ENCODE data around the gene ZMIZ2. TPM values are rescaled to one million over a fixed set of nuclear protein-coding genes. Genes with fewer than 3 reads are reported as not detected.
"Not testable (repeated sequence)": the region's sequence is repeated elsewhere in the genome, so short reads cannot be mapped to it uniquely, and the experiment has no call there.

The ZMIZ2 gene
- total RNA-seq, 1 donor from 2014 or later: 62.2 TPM

DNA sequence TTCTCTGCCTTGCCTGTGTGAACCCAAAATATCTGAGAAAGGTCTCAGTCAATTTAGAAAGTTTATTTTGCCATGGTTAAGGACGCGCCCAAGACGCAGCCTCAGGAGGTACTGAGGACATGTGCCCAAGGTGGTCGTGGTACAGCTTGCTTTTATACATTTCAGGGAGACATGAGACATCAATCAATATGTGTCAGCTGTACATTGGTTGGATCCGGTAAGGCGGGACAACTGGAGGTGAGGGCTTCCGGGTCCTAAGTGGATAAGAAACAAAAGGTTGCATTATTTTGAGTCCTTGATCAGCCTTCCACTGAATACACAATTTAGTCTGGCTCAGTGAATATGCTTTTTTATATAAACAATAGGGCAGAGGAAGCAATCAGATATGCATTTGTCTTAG lies 22.4 kb upstream of the ZMIZ2 start:
- intact Hi-C loops (cut with DNase I); ATAC-seq; DNase-seq (ENCODE audit: missing footprints): not testable (repeated sequence)

DNA sequence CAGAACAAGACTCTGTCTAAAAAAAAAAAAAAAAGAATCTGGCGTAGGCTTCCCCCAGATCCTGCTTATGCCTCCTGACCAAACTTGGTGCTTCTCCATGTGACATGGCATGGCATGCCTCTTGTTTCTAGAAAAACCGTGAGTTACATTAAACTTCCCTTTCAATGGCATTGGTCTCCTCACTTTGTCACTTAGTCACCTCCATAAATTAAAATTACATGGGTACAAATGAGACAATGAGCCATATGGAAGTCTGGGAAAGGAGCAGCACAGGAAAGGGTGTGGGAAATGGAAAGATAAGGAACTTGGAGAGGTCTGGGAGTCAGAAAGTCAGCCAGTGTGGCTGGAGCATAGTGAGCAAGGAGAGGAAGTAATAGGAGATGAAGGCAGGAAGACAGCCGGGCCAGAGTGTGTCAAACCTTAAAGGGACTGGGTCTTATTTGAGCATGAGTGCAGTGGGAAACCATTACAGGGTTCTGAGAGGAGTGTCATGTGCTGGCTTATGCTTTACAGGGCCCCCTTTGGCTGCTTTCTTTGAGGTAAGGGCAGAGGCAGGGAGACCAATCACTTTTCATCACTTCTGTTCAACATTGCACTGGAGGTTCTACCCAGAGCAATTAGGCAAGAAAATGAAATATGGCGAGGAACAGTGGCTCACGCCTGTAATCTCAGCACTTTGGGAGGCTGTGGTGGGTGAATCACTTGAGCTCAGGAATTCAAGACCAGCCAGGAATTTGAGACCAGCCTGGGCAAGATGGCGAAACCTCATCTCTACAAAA lies 21.3 kb upstream of the ZMIZ2 start:
- DNase-seq (ENCODE audit: missing footprints): no peak
- no peak for ATAC-seq
- intact Hi-C loops (cut with DNase I): no loop called here

DNA sequence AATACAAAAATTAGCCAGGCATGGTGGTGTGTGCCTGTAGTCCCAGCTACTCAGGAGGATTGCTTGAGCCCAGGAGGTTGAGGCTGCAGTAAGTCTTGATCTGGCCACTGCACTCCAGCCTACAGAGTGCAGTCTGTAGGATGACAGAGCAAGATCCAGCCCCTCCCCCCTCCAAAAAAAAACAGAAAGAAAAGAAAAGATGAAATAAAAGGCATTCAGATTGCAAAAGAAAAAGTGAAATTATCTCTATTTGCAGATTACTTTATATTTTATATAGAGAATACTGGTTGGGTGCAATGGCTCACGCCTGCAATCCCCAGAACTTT lies 20.7 kb upstream of the ZMIZ2 start:
- intact Hi-C loops (cut with DNase I): no loop called here
- ATAC-seq: no peak

DNA sequence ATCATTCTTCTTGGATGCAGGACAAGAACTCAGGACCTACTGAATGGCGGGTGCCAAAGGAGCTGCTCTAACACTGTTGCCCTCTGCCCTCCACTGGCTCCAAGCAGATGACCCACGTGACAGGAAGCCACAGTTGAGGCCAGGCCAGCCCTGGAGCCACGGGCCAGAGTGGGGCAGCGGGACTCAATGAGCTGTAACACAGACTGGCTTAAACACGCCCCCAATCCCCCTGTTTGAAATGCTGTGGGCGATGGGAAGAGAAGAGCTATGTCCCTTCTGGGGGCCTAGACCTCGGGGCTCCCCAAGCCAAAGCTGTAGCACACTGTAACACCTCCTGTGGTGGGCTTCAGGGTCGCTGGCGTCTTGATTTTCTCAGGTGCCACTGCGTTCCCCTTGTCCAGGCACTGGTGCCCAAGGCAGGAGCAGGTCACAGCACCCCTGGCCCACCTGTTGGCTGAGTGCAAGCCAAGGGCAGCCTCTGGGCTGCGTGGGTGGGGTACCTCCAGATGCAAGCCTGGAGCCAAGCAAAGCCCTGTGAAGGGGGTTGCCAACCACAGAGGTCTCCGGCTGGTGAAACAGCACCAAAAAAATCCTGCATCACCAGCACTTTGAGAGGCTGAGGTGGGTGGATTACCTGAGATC lies 18.6 kb upstream of the ZMIZ2 start:
- ATAC-seq: no peak
- intact Hi-C loops (cut with DNase I): no loop called here
- no peak for DNase-seq (ENCODE audit: missing footprints)

More for the DNA sequence above, 20.7 kb upstream of the ZMIZ2 start:
- DNase-seq (ENCODE audit: missing footprints): no peak

DNA sequence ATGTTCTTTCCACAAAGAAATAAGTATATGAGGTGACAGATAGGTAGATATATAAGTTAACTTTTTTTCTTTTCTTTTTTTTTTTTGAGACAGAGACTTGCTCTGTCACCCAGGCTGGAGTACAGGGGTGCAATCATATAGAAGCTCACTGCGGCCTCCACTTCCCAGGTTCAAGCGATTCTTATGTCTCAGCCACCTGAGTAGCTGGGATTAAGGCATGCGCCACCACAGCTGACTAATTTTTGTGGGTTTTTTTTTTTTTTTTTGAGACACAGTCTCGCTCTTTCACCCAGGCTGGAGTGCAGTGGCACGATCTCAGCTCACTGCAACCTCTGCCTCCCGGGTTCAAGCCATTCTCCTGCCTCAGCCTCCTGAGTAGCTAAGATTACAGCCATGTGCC lies 15.7 kb upstream of the ZMIZ2 start:
- DNase-seq (ENCODE audit: missing footprints); intact Hi-C loops (cut with DNase I); ATAC-seq: not testable (repeated sequence)

DNA sequence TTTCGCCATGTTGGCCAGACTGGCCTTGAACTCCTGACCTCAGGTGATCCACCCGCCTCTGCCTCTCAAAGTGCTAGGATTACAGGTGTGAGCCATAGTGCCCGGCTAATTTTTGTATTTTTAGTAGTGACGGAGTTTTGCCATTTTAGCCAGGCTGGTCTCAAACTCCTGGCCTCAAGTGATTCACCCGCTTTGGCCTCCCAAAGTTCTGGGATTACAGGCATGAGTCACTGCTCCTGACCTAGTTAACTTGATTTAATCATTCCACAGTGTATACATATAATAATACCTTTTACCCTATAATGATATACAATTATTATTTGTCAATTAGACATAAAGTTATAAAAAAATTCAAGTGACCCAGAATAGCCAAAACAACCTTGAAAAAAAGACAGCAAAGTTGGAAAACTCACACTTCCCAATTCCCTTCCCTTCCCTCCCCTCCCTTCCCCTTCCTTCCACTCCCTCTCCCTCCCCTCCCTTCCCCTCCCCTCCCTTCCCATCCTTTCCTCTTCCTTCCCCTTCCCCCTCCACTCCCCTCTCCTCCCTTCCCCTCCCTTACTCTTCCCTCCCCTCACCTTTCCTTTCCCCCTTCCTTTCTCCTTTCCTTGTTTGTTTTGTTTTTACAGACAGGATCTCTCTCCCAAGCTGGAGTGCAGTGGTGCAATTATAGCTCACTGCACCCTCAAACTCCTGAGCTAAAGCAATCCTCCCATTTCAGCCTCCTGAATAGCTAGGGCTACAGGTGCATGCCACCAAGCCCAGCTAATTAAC lies 14.8 kb upstream of the ZMIZ2 start:
- DNase-seq (ENCODE audit: missing footprints): no peak
- intact Hi-C loops (cut with DNase I): no loop called here
- no peak for ATAC-seq

DNA sequence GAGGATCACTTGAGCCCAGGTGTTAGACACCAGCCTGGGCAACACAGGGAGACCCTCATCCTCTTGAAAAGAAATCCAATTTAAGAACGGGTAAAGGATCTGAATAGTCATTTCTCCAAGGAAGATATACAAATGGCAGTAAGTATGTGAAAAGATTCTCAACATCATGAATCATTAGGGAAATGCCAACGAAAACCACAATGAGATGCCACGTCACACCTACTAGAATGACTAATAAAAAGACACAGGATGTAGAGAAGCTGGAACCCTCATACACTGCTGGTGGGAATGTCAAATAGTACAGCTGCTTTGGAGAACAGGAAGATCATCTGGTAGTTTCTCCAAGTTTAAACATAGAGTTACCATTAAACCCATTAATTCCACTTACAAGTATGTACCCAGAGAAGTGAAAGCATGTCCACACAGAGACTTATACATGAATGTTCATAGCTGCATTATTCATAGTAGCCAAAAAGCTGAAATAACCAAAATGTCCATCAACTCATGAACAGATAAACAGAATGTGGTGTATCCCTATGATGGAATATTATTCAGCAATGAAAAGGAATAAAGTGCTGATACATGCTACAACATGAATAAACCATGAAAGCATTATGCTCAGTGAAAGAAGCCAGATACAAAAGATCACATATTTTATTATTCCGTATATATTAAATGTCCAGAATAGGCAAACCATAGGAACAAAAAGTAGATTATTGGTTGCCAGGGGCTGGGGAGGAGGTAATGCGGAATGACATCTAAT lies 13.1 kb upstream of the ZMIZ2 start:
- no peak for ATAC-seq
- DNase-seq (ENCODE audit: missing footprints): no peak
- intact Hi-C loops (cut with DNase I): no loop called here

DNA sequence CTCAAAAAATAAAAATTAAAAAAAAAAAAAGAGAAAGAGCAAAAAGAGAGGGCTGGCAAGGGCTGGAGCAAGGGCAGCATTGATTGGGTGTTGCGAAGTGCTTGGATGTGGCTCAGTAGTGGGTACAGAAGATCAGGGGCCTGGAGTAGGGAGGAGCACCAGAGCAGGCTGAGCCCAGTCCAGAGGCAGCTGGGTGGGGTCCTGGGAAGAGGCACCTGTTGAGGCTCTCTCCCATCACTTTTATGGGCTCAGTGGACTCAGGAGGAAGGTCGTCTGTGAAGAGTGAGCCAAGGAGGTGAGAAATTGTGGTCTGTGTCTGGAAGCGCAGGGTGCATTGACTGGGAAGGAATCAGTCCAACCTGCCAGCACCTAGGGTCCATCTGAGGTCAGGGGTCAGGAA lies 11.8 kb upstream of the ZMIZ2 start:
- intact Hi-C loops (cut with DNase I): no loop called here
- ATAC-seq (no peak), DNase-seq (ENCODE audit: missing footprints) (no peak)

DNA sequence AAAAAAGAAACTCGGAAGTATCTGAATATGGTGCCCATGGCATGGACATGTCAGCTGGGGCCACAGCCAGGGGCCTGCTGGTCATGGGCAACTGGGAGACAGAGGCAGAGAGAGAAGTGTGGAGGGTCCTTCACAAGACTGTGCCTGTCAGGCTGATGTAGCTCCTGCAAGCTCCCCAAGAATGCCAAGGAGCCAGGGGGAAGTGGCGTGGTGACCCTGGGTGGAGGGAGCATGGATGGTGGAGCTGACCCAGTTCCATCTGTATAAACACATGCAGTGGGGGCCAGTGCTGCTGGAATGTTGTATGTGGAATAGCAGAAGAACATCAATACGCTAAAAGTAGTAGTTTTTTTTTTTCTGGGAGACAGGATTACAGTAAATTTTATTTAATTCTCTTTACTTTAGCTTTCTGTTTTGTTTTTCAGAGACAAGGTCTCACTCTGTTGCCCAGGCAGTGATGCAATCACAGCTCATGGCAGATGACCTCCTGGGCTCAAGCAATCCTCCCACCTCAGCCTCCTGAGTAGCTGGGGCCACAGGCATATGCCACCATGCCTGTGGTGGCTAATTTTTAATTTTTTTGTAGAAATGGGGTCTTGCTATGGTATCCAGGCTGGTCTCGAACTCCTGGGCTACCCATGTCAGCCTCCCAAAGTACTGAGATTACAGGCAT lies 10.5 kb upstream of the ZMIZ2 start:
- no peak for DNase-seq (ENCODE audit: missing footprints)
- intact Hi-C loops (cut with DNase I): no loop called here
- no peak for ATAC-seq

DNA sequence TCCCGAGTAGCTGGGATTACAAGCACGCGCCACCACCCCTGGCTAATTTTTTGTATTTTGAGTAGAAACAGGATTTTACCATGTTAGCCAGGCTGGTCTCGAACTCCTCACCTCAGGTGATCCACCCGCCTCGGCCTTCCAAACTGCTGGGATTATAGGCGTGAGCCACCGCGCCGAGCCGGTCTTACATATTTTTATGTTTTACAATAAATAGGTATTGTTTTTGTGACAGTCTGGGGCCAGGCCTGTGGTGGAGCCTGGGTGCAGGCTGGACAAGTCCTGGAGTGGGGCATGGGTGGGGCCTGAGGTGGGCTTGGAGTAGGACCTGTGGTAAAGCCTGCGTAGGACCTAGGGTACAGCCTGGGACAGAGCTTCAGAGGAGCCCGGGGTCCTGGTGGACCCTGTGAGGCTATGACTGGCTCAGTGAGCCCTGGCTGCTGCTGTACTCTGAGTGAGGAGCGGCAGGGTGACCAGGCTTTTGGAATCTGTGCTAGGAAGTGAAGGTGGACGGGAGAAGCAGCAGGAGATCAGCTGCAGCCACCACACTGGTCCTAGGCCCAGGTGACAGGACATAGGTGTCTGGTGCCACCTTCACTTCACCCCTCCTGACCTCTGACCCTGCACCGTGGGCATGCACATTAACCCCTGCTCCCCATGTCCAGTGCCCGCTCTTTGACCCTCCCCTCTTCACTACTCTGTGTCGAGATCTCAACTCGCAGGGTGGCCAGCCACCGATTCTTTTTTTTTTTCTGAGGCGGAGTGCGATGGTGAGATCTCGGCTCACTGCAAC lies 9.6 kb upstream of the ZMIZ2 start:
- intact Hi-C loops (cut with DNase I): no loop called here
- DNase-seq (ENCODE audit: missing footprints) (no peak), ATAC-seq (no peak)

DNA sequence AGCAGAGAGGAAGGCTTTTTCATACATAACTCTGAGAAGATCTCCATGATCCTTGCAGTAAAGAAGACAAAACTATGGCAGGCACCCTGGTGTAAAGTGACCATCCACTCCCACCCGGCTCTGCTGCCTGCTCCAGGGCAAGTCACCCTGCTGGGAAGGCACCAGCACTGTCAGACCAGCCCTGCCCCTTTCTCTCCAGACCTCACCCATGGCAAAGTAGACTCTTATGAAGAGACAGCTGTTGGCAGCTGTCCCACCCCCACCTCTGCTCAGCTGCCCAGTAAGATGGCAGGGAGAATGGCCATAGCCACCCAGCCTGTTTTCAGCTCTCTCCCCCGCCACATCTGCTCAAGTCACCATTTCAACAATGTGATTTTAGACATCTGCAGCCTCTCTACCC lies 8.6 kb upstream of the ZMIZ2 start:
- intact Hi-C loops (cut with DNase I): no loop called here
- no peak for DNase-seq (ENCODE audit: missing footprints)
- ATAC-seq: no peak

DNA sequence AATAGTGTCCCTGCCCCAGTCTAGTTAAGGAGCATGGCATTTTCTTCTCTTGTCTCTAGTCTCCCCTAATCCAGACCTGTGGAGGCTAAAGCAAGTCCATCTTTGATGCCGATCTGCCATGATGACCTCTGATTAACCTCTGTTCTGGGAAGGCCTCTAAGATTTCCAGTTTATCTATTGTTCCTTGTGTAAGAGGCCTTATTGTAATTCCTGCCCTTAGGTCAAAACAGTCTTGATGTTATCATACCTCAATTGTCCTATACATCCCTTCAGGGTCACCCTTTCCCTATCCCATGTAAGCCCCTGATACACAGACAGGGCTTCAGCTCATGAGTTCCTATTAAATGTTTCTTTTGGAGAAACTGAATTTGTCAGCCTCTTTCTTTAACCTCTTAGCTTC lies 4.9 kb upstream of the ZMIZ2 start:
- no peak for DNase-seq (ENCODE audit: missing footprints)
- ATAC-seq: no peak
- intact Hi-C loops (cut with DNase I): no loop called here

DNA sequence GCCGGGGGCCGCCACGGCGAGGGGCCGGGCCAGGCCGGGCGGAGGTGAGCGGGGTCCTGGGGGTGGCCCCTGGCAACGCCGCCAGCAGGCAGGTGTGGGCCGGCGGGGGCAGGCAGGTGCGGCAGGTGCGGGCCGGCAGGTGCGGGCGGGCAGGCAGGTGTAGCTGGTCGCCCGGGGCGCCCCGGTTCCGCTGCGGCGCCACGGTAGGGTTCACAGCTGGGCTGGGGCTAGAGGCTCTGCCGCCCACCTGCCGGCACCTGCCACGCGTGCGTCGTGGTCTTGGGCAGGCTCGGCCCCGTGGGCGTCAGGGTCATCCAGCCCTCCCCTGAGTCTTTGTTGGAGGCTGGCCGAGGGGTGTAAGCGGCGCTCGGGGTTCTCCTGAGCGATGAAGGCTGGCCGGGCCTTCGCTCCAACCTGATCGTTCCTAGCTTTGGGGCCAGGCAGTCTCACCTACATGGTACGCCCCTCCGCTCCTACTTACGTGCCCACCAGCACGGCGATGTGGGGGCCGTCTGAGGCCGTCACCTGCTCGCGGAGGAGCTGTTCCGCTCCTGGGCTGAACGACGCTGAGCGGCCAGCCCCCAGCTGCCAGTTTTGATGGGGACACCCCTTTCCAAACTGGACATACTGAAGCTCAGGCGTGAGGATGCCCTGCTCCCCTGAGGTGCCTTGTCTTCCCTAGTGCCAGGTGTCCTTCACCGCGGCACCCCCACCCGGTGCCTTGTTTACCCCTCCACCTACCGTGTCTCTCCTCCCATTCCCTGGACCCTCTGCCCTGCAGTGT lies 493 bp downstream of the ZMIZ2 start:
- DNase-seq (ENCODE audit: missing footprints) (no peak), ATAC-seq (no peak)
- intact Hi-C loops (cut with DNase I): loop anchor here (2.0 to 5.0 kb wide), 2 partner anchors 48 to 98 kb away; partner anchors contain the start of genes H2AZ2 and PPIA

DNA sequence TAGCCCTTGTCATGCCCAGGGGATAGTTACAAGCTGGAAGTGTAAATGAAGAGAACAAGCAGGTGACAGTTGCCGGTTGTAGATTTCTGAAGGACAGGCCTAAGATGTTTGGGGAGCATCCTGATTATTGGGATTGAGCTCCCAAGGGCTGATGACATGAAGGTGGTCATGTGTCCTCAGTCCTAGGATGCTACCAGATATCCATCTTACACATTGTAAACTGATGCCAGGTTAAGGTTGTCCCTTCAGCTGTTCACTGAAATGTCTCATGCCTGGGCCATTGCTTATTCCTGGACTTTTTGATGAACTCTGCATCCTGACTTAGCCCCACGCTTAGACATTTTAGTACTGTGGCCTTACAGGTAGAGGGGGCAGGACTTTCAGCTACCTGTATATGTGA lies 1.3 kb downstream of the ZMIZ2 start:
- intact Hi-C loops (cut with DNase I): loop anchor here (2.0 to 5.0 kb wide), 2 partner anchors 47 to 97 kb away; partner anchors contain the start of genes H2AZ2 and PPIA
- no peak for ATAC-seq
- DNase-seq (ENCODE audit: missing footprints): no peak

DNA sequence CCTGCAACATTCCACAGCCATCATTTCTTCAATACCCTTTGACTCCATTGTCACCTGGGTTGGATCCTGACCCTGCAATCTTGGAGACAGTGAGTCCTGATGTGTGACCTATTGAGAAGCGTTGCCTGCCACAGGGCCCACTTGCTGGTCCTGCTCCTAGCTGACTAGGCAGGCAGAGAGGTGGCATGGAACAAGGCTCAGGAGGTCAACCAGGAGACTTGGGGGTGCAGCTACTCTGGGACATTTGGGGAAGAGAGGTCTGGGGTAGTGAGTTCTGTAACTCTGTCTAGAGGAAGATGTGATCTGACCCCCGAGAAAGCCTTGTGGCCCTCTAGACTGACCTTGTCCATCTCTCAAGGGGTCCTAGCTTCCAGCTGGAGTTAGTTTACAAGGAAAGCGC lies 1.8 kb downstream of the ZMIZ2 start:
- no peak for ATAC-seq
- no peak for DNase-seq (ENCODE audit: missing footprints)
- intact Hi-C loops (cut with DNase I): no loop called here

DNA sequence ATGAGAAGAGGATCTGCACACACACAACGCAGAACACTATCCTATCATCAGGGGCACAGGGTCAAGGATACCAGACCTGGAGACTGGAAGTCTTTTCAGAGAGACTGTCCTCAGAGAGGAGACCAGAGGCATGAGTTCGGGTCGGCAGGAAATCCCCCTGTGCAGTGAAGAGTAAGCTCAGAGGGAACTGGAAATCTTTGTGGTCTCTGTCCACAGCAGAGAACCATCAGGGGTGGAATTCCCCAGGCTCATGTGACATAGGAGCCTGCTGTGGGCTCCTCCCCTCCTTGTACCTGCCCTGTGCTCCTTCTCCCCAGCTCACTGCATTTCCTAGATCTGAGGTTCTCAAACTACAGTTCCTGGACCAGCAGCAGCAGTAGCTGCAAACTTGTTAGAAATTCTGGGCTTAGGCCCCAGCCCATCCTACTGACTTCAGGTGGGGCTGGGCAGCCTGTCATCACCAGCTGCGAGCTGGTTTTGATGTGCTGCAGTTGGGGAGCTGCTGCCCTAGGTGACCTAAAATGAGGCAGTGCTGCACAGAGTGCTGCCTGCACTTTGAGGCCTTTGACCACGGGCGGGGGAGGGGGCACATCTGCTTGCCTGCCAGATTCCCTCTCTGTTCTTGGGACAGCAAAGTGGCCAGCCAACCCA lies 2.4 kb downstream of the ZMIZ2 start:
- intact Hi-C loops (cut with DNase I): no loop called here
- ATAC-seq (no peak), DNase-seq (ENCODE audit: missing footprints) (no peak)

DNA sequence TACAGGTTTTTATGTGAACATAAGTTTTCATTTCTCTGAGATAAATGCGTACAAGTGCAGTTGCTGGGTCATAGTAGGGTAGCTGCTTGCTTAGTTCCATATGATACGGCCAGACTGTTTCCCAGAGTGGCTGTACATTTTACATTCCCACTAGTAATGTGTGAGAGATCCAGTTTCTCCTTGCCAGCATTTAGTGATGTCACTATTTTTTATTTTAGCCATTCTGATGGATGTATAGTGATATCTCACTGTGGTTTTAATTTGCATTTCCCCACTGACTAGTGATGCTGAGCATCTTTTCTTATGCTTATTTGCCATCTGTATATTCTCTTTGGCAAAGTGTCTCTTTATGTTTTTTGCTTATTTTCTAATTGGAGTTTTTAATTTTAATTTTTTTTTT lies 4.2 kb downstream of the ZMIZ2 start:
- DNase-seq (ENCODE audit: missing footprints): no peak
- intact Hi-C loops (cut with DNase I): no loop called here
- no peak for ATAC-seq
